Measurements from ENCODE around the gene SCD5. TPM values are rescaled to one million over a fixed set of nuclear protein-coding genes. Genes with fewer than 3 reads are reported as not detected.

The SCD5 gene
- polyA plus RNA-seq, 6 donors from 2014 or later: 0.09 to 0.15 (median 0.10) TPM; not detected in 3

GRCh38 chr4:82787342-82787741 is 11.3 kb downstream of the SCD5 start:
- no peak overlapping the region for H3K27ac Mint-ChIP-seq
- H3K4me1 Mint-ChIP-seq: peaks cover 0 to 5% (median 0%) of the 10 kb centered on the region in 3 donors
- H3K27me3 Mint-ChIP-seq: no peaks in the 10 kb centered on the region
- H3K4me3 Mint-ChIP-seq: no peak overlapping the region
- DNase-seq: no peak
- H3K9me3 Mint-ChIP-seq: no peaks in the 10 kb centered on the region
- H3K36me3 Mint-ChIP-seq: no peaks in the 10 kb centered on the region
- no peak for ATAC-seq (ENCODE audit: low read depth in 2 of 2)

GRCh38 chr4:82786828-82787227 is 11.8 kb downstream of the SCD5 start:
- Mint-ChIP-seq H3K4me1 (peaks cover 0 to 5% (median 0%) of the 10 kb centered on the region in 3 donors), H3K27me3 (no peaks in the 10 kb centered on the region), H3K27ac (no peak overlapping the region), H3K4me3 (no peak overlapping the region), H3K36me3 (no peaks in the 10 kb centered on the region), H3K9me3 (no peaks in the 10 kb centered on the region)
- DNase-seq (no peak), ATAC-seq (ENCODE audit: low read depth in 2 of 2) (no peak)

DNA sequence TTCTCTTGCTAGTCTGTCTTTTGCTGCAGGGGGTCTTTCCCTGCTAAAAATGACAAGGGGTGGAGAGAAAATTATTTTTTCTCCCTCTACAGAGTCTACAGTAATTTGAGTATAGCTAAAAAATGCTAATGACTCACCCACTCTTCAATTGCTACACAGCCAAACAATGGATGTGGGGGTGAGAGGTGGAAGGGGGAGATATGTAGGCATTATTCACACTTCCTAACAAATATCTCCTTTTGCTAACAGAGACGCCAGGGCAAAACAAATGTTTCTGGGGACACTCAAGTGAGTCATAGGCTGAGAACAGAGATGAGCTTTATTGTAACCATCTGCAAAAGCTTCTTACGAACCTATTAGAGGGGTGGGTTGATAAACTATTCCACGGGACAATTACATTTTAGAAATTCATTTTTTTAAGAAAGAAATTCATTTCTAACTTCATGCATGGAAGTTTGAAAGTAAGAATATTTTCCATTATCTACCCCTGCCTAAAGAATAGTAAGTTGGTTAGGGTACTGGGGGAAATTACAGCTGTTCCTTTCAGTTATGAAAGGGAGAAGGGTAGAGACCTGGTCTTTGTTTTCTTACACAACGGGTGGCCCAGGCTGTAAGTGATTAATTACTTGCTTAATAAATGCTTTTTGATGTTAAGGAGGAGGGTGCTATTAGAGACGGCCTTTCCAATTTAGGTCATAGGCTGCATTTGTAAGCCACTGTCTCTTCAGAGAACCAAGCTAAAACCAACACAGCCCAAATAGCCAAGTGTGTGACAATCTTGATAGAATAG is 12.8 kb downstream of the SCD5 start:
- Mint-ChIP-seq H3K27ac (no peak overlapping the region), H3K4me3 (no peak overlapping the region), H3K4me1 (peaks cover 0 to 5% (median 0%) of the 10 kb centered on the region in 3 donors), H3K9me3 (no peaks in the 10 kb centered on the region), H3K27me3 (no peaks in the 10 kb centered on the region), H3K36me3 (no peaks in the 10 kb centered on the region)
- no peak for DNase-seq
- ATAC-seq (ENCODE audit: low read depth in 2 of 2): no peak

DNA sequence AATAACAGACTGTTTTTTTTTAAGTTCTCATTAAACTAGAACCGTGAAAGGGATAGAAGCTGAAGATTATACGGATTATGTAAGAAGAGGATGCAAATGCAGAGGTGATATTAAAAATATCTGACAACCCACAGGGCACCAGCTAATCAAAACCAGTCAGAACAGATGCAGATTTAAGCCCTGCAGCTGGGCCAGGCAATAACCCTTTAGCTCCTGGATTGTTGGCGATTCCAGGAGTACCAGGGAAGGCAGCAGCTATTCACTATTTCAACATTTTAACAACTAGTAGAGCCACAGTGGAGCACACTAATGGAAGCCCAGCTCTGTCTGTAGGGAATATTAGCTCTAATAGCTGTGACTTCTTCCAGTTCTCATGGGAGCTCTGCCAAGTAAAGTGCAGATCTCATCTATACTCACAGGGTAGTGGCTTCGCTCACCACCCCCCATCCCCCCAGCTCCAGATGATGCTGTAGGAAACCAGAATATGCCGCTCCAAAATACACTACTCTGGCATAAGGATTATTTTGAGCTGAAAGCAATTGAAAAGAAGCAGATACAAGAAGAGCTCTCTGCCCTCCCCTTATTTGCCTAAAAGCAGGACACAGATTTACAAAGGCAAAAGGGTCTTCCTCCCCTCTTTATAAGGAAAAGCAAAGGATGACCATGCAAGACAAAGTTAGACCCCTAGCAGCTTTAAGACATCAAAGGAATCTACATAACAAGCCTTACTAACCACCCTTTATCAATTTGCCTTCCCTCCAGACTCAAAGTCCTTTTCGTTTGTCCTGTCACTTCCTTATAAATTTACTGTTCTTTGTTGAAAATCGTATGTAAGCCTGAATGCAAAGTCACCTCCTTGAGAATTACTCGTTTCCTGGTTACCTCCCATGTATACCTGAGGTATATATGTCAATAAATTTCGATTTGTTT is 13.7 kb downstream of the SCD5 start:
- Mint-ChIP-seq H3K27me3 (no peaks in the 10 kb centered on the region), H3K4me1 (peaks cover 0 to 5% (median 0%) of the 10 kb centered on the region in 3 donors), H3K9me3 (no peaks in the 10 kb centered on the region), H3K36me3 (no peaks in the 10 kb centered on the region), H3K4me3 (no peak overlapping the region), H3K27ac (no peak overlapping the region)
- no peak for ATAC-seq (ENCODE audit: low read depth in 2 of 2)
- DNase-seq: no peak

DNA sequence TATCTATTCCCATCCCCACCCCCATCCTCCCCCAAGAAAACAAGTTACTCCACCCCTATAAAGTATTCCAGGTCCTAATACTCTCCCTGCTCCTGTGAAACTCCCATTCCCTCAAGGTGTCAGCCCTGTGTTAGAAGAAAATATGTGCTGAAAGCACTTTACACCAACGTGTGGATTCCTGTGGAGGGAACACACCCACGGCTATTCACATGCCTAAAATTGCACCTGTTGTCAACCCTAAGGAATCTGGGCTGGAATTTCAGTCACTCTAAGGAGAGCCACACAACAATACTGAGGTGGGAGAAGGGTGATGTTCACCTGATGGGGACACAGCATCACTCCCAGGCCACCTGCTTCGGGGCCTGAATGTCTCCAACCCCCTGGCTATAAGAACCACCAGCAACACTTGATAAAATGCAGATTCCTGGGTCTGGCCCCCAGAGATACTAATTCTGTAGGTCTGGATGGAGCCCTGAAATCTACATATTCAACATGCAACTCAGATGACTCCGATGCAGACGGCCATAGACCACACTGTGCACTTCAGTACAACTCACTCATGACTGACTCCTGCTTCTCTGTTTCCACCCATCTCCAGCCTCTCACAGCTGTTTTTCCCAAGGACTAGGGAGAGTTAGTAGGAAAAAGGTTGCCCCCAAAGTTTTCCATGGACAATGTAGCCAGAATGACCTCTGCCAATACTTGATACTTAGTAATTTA is 15.8 kb downstream of the SCD5 start:
- Mint-ChIP-seq H3K36me3 (no peaks in the 10 kb centered on the region), H3K4me1 (peaks cover 0 to 5% (median 0%) of the 10 kb centered on the region in 3 donors), H3K27me3 (no peaks in the 10 kb centered on the region), H3K4me3 (no peak overlapping the region), H3K9me3 (peaks cover 0 to 2% (median 0%) of the 10 kb centered on the region in 7 donors), H3K27ac (peak overlapping the region in 1 of 6 donors; percentile 15)
- ATAC-seq (ENCODE audit: low read depth in 2 of 2) (no peak), DNase-seq (no peak)

DNA sequence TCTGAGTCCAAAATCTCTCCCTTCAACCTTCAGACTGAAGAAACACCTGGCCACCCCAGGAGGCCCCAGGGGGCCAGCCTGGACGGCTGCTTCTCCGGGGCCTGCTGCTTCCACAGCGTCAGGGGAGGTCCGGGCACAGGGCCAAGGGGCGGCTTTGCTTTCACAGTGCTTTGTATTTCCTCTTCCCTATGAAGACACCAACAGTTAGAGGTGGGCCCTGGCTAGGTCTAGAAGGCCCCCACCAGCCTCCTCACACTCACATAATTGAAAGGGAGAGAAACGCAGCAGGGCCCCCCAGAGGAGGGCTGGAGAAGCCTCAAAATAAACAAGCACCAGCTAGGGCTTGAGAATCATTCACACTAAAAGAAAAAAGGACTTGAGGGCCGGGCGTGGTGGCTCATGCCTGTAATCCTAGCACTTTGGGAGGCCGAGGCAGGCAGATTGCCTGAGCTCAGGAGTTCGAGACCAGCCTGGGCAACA is 17.8 kb downstream of the SCD5 start:
- DNase-seq (no peak), ATAC-seq (ENCODE audit: low read depth in 2 of 2) (no peak)
- H3K27ac Mint-ChIP-seq: no peak overlapping the region
- peaks cover 0 to 2% (median 0%) of the 10 kb centered on the region in 7 donors for H3K9me3 Mint-ChIP-seq
- no peaks in the 10 kb centered on the region for H3K36me3 Mint-ChIP-seq
- peak overlapping the region in 1 of 8 donors; percentile 12 for H3K4me3 Mint-ChIP-seq
- H3K27me3 Mint-ChIP-seq: no peaks in the 10 kb centered on the region
- peaks cover 0 to 5% (median 0%) of the 10 kb centered on the region in 3 donors for H3K4me1 Mint-ChIP-seq

GRCh38 chr4:82780170-82780751 is 18.3 kb downstream of the SCD5 start:
- Mint-ChIP-seq H3K36me3 (no peaks in the 10 kb centered on the region), H3K4me1 (peaks cover 0 to 4% (median 0%) of the 10 kb centered on the region in 3 donors), H3K4me3 (no peak overlapping the region), H3K27me3 (no peaks in the 10 kb centered on the region), H3K27ac (peak overlapping the region in 1 of 6 donors; percentile 30), H3K9me3 (peaks cover 0 to 2% (median 0%) of the 10 kb centered on the region in 7 donors)
- DNase-seq: no peak
- no peak for ATAC-seq (ENCODE audit: low read depth in 2 of 2)

GRCh38 chr4:82779032-82779431 is 19.6 kb downstream of the SCD5 start:
- ATAC-seq (ENCODE audit: low read depth in 2 of 2) (no peak), DNase-seq (no peak)
- Mint-ChIP-seq H3K36me3 (no peaks in the 10 kb centered on the region), H3K27me3 (no peaks in the 10 kb centered on the region), H3K4me3 (no peak overlapping the region), H3K4me1 (no peaks in the 10 kb centered on the region), H3K9me3 (peaks cover 0 to 2% (median 0%) of the 10 kb centered on the region in 7 donors), H3K27ac (no peak overlapping the region)

DNA sequence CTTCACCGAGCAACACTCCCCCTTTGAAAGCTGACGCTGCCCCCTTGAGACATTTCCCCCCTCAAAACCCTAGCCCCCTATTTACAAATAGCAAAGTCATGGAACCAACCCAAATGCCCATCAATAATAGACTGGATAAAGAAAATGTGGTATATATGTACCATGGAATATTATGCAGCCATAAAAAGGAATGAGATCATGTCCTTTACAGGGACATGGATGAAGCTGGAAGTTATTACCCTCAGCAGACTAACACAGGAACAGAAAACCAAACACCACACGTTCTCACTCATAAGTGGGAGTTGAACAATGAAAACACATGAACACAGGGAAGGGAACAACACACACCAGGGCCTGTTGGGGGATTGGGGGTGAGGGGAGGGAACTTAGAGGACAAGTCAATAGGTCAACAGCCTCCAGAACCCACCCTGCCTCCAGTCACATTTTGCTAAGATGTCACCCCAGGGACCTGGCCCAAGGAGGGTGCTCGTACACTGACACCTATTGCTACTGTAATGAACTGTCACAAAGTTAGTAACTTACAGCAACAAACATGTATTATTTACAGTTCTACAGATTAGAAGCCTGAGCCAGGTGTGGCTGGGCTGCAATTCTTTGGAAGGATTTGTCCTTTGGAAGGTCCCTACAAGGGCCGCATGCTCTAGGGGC is 20.6 kb downstream of the SCD5 start:
- H3K27ac Mint-ChIP-seq: no peak overlapping the region

DNA sequence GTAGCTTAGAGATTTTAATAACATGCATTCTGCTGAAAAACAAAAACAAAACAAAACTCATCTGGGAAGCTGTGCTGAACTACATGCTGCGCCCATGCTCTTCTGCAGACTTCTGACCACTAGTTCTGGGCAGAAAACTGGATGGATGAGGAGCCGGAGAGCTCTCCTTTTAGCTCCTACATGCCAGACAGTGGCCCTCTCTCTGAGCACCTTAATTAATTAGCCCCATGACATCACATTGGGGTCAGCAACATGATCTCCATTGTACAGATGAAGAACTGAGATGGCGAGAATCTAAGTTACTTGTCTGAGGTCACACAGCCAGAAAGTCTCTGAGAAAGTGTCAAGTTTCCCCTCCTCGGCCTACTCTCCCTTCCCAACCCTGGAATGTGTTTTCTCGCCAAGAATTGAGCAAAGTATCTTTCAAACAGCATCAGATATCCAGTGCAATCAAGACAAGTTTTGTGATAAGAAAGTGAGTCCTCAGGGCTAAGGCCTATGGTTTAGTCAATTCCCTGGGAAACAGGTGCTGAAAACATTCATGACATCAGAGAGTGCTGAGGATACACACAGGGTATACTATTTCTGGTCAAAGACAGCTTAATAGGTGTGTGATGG is 21.6 kb downstream of the SCD5 start:
- peaks cover 0 to 9% (median 0%) of the 10 kb centered on the region in 3 donors for H3K27me3 Mint-ChIP-seq
- ATAC-seq (ENCODE audit: low read depth in 2 of 2): no peak
- H3K36me3 Mint-ChIP-seq: no peaks in the 10 kb centered on the region
- H3K27ac Mint-ChIP-seq: peak overlapping the region in 2 of 6 donors; percentile 34 to 54
- H3K9me3 Mint-ChIP-seq: peaks cover 0 to 2% (median 0%) of the 10 kb centered on the region in 7 donors
- no peak overlapping the region for H3K4me3 Mint-ChIP-seq
- H3K4me1 Mint-ChIP-seq: no peaks in the 10 kb centered on the region
- no peak for DNase-seq

More for the DNA sequence above, 20.6 kb downstream of the SCD5 start:
- H3K36me3 Mint-ChIP-seq: no peaks in the 10 kb centered on the region
- H3K4me3 Mint-ChIP-seq: no peak overlapping the region
- ATAC-seq (ENCODE audit: low read depth in 2 of 2) (no peak), DNase-seq (no peak)
- H3K4me1 Mint-ChIP-seq: no peaks in the 10 kb centered on the region
- peaks cover 0 to 2% (median 0%) of the 10 kb centered on the region in 7 donors for H3K9me3 Mint-ChIP-seq
- peaks cover 0 to 4% (median 0%) of the 10 kb centered on the region in 3 donors for H3K27me3 Mint-ChIP-seq

DNA sequence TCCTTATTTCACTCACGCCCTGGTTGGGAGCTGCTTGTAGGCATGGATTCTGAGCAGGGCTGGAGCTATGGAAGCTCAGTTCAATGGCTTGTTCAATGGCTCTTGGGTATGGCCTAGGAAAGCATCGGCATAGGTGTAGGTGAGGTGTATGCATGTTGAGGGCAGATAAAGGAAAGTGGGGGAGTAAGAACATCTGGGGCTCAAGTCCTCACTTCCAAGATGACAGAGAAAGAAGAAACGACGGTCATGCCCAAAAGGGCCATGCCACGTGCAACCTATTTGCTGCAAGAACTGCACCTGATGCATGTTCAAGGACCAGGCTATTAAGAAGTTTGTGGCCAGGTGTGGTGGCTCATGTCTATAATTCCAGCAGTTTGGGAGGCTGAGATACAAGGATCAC is 23.4 kb downstream of the SCD5 start:
- ATAC-seq (ENCODE audit: low read depth in 2 of 2) (no peak), DNase-seq (no peak)
- peaks cover 0 to 2% (median 0%) of the 10 kb centered on the region in 7 donors for H3K9me3 Mint-ChIP-seq
- no peaks in the 10 kb centered on the region for H3K36me3 Mint-ChIP-seq
- H3K4me3 Mint-ChIP-seq: no peak overlapping the region
- H3K4me1 Mint-ChIP-seq: no peaks in the 10 kb centered on the region
- no peak overlapping the region for H3K27ac Mint-ChIP-seq
- peaks cover 0 to 9% (median 0%) of the 10 kb centered on the region in 3 donors for H3K27me3 Mint-ChIP-seq

DNA sequence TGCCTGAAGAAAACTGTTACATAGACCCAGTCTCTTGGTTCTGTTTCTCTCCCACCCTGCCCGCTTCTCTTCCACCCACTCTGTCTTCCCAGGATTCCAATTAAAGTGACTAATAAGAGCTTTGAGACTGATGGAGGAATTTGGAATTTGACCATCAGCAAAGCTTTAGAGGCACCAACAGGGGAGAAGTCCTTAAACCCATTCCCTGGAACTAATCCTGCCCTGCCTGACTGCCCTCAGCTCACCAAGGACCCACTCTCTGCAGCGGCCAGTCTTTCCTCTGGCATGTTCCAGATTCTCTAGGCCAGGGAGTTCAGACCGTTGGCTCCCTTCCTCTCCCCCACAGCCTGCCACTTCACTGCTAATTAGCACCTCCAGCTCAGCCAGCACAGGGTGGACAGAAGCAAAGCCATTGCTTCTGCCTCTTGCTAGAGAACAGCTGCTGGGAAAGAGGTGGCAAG is 23.9 kb downstream of the SCD5 start:
- Mint-ChIP-seq H3K4me3 (no peak overlapping the region), H3K27me3 (peaks cover 0 to 9% (median 0%) of the 10 kb centered on the region in 3 donors), H3K27ac (no peak overlapping the region), H3K36me3 (no peaks in the 10 kb centered on the region), H3K9me3 (peaks cover 0 to 2% (median 0%) of the 10 kb centered on the region in 7 donors), H3K4me1 (no peaks in the 10 kb centered on the region)
- ATAC-seq (ENCODE audit: low read depth in 2 of 2) (no peak), DNase-seq (no peak)
